ENCODE measurements around the gene SPRYD4.

SPRYD4 gene

GRCh38 chr12:56477521-56478225 lies 9.3 kb downstream of the SPRYD4 start:
- Histone ChIP-seq H3F3A (ENCODE audit: insufficient read depth, low read length) (no peaks in the 10 kb centered on the region; the same call in 1 of the 2 replicates), H2AFZ (ENCODE audit: low read length) (no peak overlapping the region), H3K4me3 (ENCODE audit: low read depth, low read length, poor library complexity, severe bottlenecking) (no peak overlapping the region), H3K9me2 (ENCODE audit: low read depth, low read length) (no peaks in the 10 kb centered on the region), H3K9ac (ENCODE audit: low read length) (no peak overlapping the region), H3K4me2 (ENCODE audit: low read length) (no peak overlapping the region), H4K20me1 (ENCODE audit: insufficient read depth, low read length) (no peaks in the 10 kb centered on the region), H3K9me3 (ENCODE audit: low read length) (no peaks in the 10 kb centered on the region), H3K4me1 (ENCODE audit: insufficient read depth, low read length, severe bottlenecking) (no peaks in the 10 kb centered on the region), H3K36me3 (ENCODE audit: insufficient read depth, low read length) (peaks cover 8% of the 10 kb centered on the region), H3K79me2 (ENCODE audit: insufficient read depth, low read length) (no peaks in the 10 kb centered on the region), H3K27ac (ENCODE audit: low read depth, low read length, poor library complexity, severe bottlenecking) (no peak overlapping the region), H3K27me3 (ENCODE audit: insufficient read depth, low read length) (no peaks in the 10 kb centered on the region)
- TF ChIP-seq CTCF (IDR thresholded peaks at IDR 0.05; ENCODE audit: low read length) (no peak), EZH2 (IDR thresholded peaks at IDR 0.05; ENCODE audit: borderline replicate concordance, low read length) (no peak)

GRCh38 chr12:56479625-56480024 lies 11.2 kb downstream of the SPRYD4 start:
- Histone ChIP-seq H3K4me3 (ENCODE audit: low read depth, low read length, poor library complexity, severe bottlenecking) (no peak overlapping the region), H3K9me3 (ENCODE audit: low read length) (no peaks in the 10 kb centered on the region), H2AFZ (ENCODE audit: low read length) (no peak overlapping the region), H3K9me2 (ENCODE audit: low read depth, low read length) (no peaks in the 10 kb centered on the region), H3K4me2 (ENCODE audit: low read length) (no peak overlapping the region), H3K9ac (ENCODE audit: low read length) (no peak overlapping the region), H3K79me2 (ENCODE audit: insufficient read depth, low read length) (no peaks in the 10 kb centered on the region), H4K20me1 (ENCODE audit: insufficient read depth, low read length) (no peaks in the 10 kb centered on the region), H3F3A (ENCODE audit: insufficient read depth, low read length) (no peaks in the 10 kb centered on the region; the same call in 1 of the 2 replicates), H3K4me1 (ENCODE audit: insufficient read depth, low read length, severe bottlenecking) (no peaks in the 10 kb centered on the region), H3K27me3 (ENCODE audit: insufficient read depth, low read length) (no peaks in the 10 kb centered on the region), H3K27ac (ENCODE audit: low read depth, low read length, poor library complexity, severe bottlenecking) (no peak overlapping the region), H3K36me3 (ENCODE audit: insufficient read depth, low read length) (no peaks in the 10 kb centered on the region)
- TF ChIP-seq CTCF (IDR thresholded peaks at IDR 0.05; ENCODE audit: low read length), result no peak
- no peak for TF ChIP-seq EZH2 (IDR thresholded peaks at IDR 0.05; ENCODE audit: borderline replicate concordance, low read length)

- Histone ChIP-seq H3K4me1 (ENCODE audit: insufficient read depth, low read length, severe bottlenecking) (no peaks in the 10 kb centered on the region), H3K79me2 (ENCODE audit: insufficient read depth, low read length) (no peaks in the 10 kb centered on the region), H3K27me3 (ENCODE audit: insufficient read depth, low read length) (peaks cover 8% of the 10 kb centered on the region), H3K4me3 (ENCODE audit: low read depth, low read length, poor library complexity, severe bottlenecking) (no peak overlapping the region), H3K36me3 (ENCODE audit: insufficient read depth, low read length) (no peaks in the 10 kb centered on the region), H2AFZ (ENCODE audit: low read length) (no peak overlapping the region), H4K20me1 (ENCODE audit: insufficient read depth, low read length) (no peaks in the 10 kb centered on the region), H3K27ac (ENCODE audit: low read depth, low read length, poor library complexity, severe bottlenecking) (no peak overlapping the region), H3K4me2 (ENCODE audit: low read length) (no peak overlapping the region), H3K9ac (ENCODE audit: low read length) (no peak overlapping the region), H3K9me3 (ENCODE audit: low read length) (no peaks in the 10 kb centered on the region), H3F3A (ENCODE audit: insufficient read depth, low read length) (no peaks in the 10 kb centered on the region), H3K9me2 (ENCODE audit: low read depth, low read length) (no peaks in the 10 kb centered on the region)
- TF ChIP-seq EZH2 (IDR thresholded peaks at IDR 0.05; ENCODE audit: borderline replicate concordance, low read length) (no peak), CTCF (IDR thresholded peaks at IDR 0.05; ENCODE audit: low read length) (no peak)
Observed at GRCh38 chr12:56484566-56484965, 16.2 kb downstream of the SPRYD4 start.

Data from OCI-LY1 (cell line).